ENCODE data around the gene TMEM8B. TPM values are rescaled to one million over a fixed set of nuclear protein-coding genes. Genes with fewer than 3 reads are reported as not detected.

The TMEM8B gene
- polyA plus RNA-seq, 1 donor from 2014 or later, result 12.7 TPM

GRCh38 chr9:35795695-35796094 lies 33.3 kb upstream of the TMEM8B start:
- no peak overlapping the region for H3K4me2 ChIP-seq (ENCODE audit: low read length)
- TF ChIP-seq RAD21 (conservative IDR thresholded peaks at IDR 0.05) (no peak), POLR2AphosphoS5 (IDR thresholded peaks at IDR 0.05) (no peak), EP300 (conservative IDR thresholded peaks at IDR 0.05; ENCODE audit: poor library complexity, severe bottlenecking) (no peak), TAF1 (IDR thresholded peaks at IDR 0.05; ENCODE audit: low read depth) (no peak), SMC3 (conservative IDR thresholded peaks at IDR 0.05; ENCODE audit: poor library complexity) (no peak), MXI1 (conservative IDR thresholded peaks at IDR 0.05; ENCODE audit: poor library complexity, severe bottlenecking) (no peak), REST (IDR thresholded peaks at IDR 0.05; ENCODE audit: borderline replicate concordance) (no peak), EZH2 (IDR thresholded peaks at IDR 0.05; ENCODE audit: borderline replicate concordance, insufficient read depth, low read length, poor library complexity, severe bottlenecking) (no peak)
- TF ChIP-seq, protein P1, sequence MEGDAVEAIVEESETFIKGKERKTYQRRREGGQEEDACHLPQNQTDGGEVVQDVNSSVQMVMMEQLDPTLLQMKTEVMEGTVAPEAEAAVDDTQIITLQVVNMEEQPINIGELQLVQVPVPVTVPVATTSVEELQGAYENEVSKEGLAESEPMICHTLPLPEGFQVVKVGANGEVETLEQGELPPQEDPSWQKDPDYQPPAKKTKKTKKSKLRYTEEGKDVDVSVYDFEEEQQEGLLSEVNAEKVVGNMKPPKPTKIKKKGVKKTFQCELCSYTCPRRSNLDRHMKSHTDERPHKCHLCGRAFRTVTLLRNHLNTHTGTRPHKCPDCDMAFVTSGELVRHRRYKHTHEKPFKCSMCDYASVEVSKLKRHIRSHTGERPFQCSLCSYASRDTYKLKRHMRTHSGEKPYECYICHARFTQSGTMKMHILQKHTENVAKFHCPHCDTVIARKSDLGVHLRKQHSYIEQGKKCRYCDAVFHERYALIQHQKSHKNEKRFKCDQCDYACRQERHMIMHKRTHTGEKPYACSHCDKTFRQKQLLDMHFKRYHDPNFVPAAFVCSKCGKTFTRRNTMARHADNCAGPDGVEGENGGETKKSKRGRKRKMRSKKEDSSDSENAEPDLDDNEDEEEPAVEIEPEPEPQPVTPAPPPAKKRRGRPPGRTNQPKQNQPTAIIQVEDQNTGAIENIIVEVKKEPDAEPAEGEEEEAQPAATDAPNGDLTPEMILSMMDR (IDR thresholded peaks at IDR 0.05; ENCODE audit: poor library complexity, severe bottlenecking), result no peak
- H3K9me2 ChIP-seq (ENCODE audit: insufficient read depth, low read length), result no peaks in the 10 kb centered on the region

DNA sequence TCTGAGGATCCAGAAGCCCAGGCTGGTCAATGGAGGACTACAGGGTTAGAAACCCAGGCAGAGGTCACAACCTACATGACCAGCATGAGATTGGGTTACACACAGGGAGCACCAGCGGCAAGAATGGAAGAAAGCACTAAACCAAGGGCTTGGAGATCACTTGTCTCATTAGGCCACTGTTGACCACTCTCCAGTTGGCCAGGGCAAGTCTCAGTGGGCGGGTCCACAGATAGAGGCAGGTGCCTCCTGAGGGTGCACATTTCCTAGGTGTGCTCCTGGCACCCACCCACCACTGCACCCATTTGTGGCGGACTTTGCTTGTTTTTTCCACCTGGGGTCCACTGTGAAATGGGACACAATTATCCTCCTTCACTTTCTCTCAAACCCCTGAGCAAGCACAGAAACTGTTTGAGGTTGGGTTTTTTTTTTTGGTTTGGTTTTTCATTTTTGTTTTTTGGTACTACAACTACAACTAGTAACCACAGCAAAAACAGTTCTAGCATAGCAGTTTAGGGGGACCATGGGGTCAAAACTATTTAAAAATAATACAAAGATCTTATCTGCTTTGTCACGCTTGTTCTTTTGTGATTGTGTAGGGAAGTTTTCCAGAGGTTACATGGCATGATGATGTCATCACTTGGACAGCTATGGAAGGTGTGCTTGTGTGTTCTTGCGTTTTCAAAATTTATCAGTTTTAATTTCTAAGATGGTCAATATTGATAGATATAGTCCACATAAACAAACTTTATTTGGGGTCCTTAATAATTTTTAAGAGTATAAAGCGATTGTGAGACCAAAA lies 31.5 kb upstream of the TMEM8B start:
- no peak for TF ChIP-seq POLR2AphosphoS5 (IDR thresholded peaks at IDR 0.05)
- no peak for TF ChIP-seq MXI1 (conservative IDR thresholded peaks at IDR 0.05; ENCODE audit: poor library complexity, severe bottlenecking)
- no peak for TF ChIP-seq TAF1 (IDR thresholded peaks at IDR 0.05; ENCODE audit: low read depth)
- TF ChIP-seq EP300 (conservative IDR thresholded peaks at IDR 0.05; ENCODE audit: poor library complexity, severe bottlenecking), result no peak
- TF ChIP-seq RAD21 (conservative IDR thresholded peaks at IDR 0.05), result no peak
- TF ChIP-seq REST (IDR thresholded peaks at IDR 0.05; ENCODE audit: borderline replicate concordance), result no peak
- TF ChIP-seq SMC3 (conservative IDR thresholded peaks at IDR 0.05; ENCODE audit: poor library complexity), result no peak
- TF ChIP-seq, protein P1 (IDR thresholded peaks at IDR 0.05; ENCODE audit: poor library complexity, severe bottlenecking), result no peak
- no peak for TF ChIP-seq EZH2 (IDR thresholded peaks at IDR 0.05; ENCODE audit: borderline replicate concordance, insufficient read depth, low read length, poor library complexity, severe bottlenecking)
- Histone ChIP-seq H4K20me1 (ENCODE audit: insufficient read depth) (no peaks in the 10 kb centered on the region), H3K27me3 (ENCODE audit: insufficient read depth, low read depth, low read length) (no peaks in the 10 kb centered on the region), H3K4me3 (ENCODE audit: low read length) (no peak overlapping the region), H3K9ac (ENCODE audit: low read length) (no peak overlapping the region), H3K9me2 (ENCODE audit: insufficient read depth, low read length) (no peaks in the 10 kb centered on the region), H2AFZ (ENCODE audit: low read depth, low read length) (no peak overlapping the region), H3K27ac (ENCODE audit: low read length) (no peak overlapping the region), H3F3A (ENCODE audit: insufficient read depth, low read length, poor library complexity, severe bottlenecking) (no peaks in the 10 kb centered on the region), H3K9me3 (ENCODE audit: low read length) (no peaks in the 10 kb centered on the region), H3K4me2 (ENCODE audit: low read length) (no peak overlapping the region), H3K79me2 (replicated peaks; ENCODE audit: insufficient read depth, low read length) (no peaks in the 10 kb centered on the region), H3K36me3 (ENCODE audit: insufficient read depth, low read length) (no peaks in the 10 kb centered on the region)

More at GRCh38 chr9:35795695-35796094, 33.3 kb upstream of the TMEM8B start:
- Histone ChIP-seq H3K9ac (ENCODE audit: low read length) (no peak overlapping the region), H3K9me3 (ENCODE audit: low read length) (no peaks in the 10 kb centered on the region), H4K20me1 (ENCODE audit: insufficient read depth) (no peaks in the 10 kb centered on the region), H3F3A (ENCODE audit: insufficient read depth, low read length, poor library complexity, severe bottlenecking) (no peaks in the 10 kb centered on the region), H3K36me3 (ENCODE audit: insufficient read depth, low read length) (no peaks in the 10 kb centered on the region), H2AFZ (ENCODE audit: low read depth, low read length) (no peak overlapping the region), H3K79me2 (replicated peaks; ENCODE audit: insufficient read depth, low read length) (no peaks in the 10 kb centered on the region), H3K27me3 (ENCODE audit: insufficient read depth, low read depth, low read length) (no peaks in the 10 kb centered on the region), H3K27ac (ENCODE audit: low read length) (no peak overlapping the region), H3K4me3 (ENCODE audit: low read length) (no peak overlapping the region)
